Vagina (tissue), 2 donors: ENCODE data around the gene PCYT2. TPM values are rescaled to one million over a fixed set of nuclear protein-coding genes. Genes with fewer than 3 reads are reported as not detected.

Experiments
- DNase-seq, 2 donors: peaks; one replicate each; pipeline ENCODE4 v3.0.0-alpha.2; 2017; ENCODE audit errors: extremely low spot score in 2 of 2
- H3K27ac ChIP-seq: fragments of 200-600 bp; sonication (generic); one replicate; pipeline ENCODE4 v1.5.1; 2019
- H3K27me3 ChIP-seq: fragments of 200-600 bp; sonication (generic); one replicate; pipeline ENCODE4 v1.5.1; 2019
- H3K36me3 ChIP-seq, 2 donors: fragments of 200-600 bp; sonication (generic); one replicate each; pipeline ENCODE4 v1.5.1; 2017 to 2019
- H3K4me1 ChIP-seq: fragments of 200-600 bp; sonication (generic); one replicate; pipeline ENCODE4 v1.5.1; 2019
- H3K4me3 ChIP-seq, 2 donors: fragments of 200-600 bp; sonication (generic); 1 replicate in 1 of 2; 2 replicates in 1 of 2; pipeline ENCODE4 v1.5.1; 2016 to 2019
- H3K9me3 ChIP-seq: fragments of 200-600 bp; sonication (generic); one replicate; pipeline ENCODE4 v1.5.1; 2019
- CTCF ChIP-seq, 3 experiments: fragments of 450-650 bp in 2 of 3; fragments of 200-600 bp in 1 of 3; sonication (generic) in 1 of 3; IDR thresholded peaks; one replicate each; pipeline ENCODE4 v1.5.1; 2017 to 2019; ENCODE audit warnings: antibody characterized with exemption in 3 of 3, mild to moderate bottlenecking in 2 of 3, moderate library complexity in 2 of 3
- POLR2A ChIP-seq, 2 donors: fragments of 450-650 bp; IDR thresholded peaks; one replicate each; pipeline ENCODE4 v1.6.1; 2017; ENCODE audit warnings: antibody characterized with exemption in 2 of 2, mild to moderate bottlenecking in 2 of 2, moderate library complexity in 2 of 2
- POLR2AphosphoS5 ChIP-seq, 2 donors: sonication (generic); formaldehyde crosslinking; IDR thresholded peaks; one replicate each; pipeline ENCODE4 v1.9.0; 2017; ENCODE audit warnings: antibody characterized with exemption in 2 of 2, mild to moderate bottlenecking in 2 of 2, low read depth in 1 of 2; ENCODE audit not compliant: insufficient read depth in 1 of 2
- intact Hi-C: fragments of 100-400 bp; cut with DNase I; formaldehyde crosslinking; loops from one replicate; pipeline ENCODE4 v1.15.1; 2023
- total RNA-seq: library from RNA; depleted of rRNA; stranded (reverse); fragments of >200 nt; gene quantifications from one replicate; pipeline ENCODE4 v1.2.3, GENCODE V29; 2016

PCYT2 gene
- total RNA-seq, 1 donor from 2014 or later, result 28.0 TPM

GRCh38 chr17:81948635-81949378 is 37.6 kb upstream of the PCYT2 start:
- H3K4me3 ChIP-seq, result no peak overlapping the region
- H3K36me3 ChIP-seq, result no peaks in the 10 kb centered on the region
- DNase-seq, result peak in 1 of 2 donors; percentile 77
- no peaks in the 10 kb centered on the region for H3K4me1 ChIP-seq
- no peak overlapping the region for H3K27ac ChIP-seq
- TF ChIP-seq POLR2AphosphoS5 (IDR thresholded peaks at IDR 0.05; ENCODE audit: insufficient read depth in 1 of 2, low read depth in 1 of 2) (no peak), POLR2A (IDR thresholded peaks at IDR 0.05) (no peak), CTCF (IDR thresholded peaks at IDR 0.05) (no peak)
- intact Hi-C loops, result no loop called here
- no peaks in the 10 kb centered on the region for H3K27me3 ChIP-seq
- H3K9me3 ChIP-seq, result no peaks in the 10 kb centered on the region

GRCh38 chr17:81947189-81947588 is 36.0 kb upstream of the PCYT2 start, which contains the start of gene MYADML2:
TSS of gene MYADML2 (minus strand) at chr17:81947233. CDS start at chr17:81941741, 5,492 bp downstream.
- DNase-seq, result no peak
- Histone ChIP-seq H3K27ac (no peak within 1 kb of the TSS), H3K36me3 (no peaks in the 10 kb centered on the region), H3K4me1 (no peaks in the 10 kb centered on the region), H3K4me3 (no peak within 1 kb of the TSS), H3K27me3 (no peaks in the 10 kb centered on the region), H3K9me3 (no peaks in the 10 kb centered on the region)
- no peak for TF ChIP-seq POLR2A (IDR thresholded peaks at IDR 0.05)
- intact Hi-C loops, result no loop called here

- H3K4me3 ChIP-seq, result no peak overlapping the region
- H3K27me3 ChIP-seq, result peaks cover 4% of the 10 kb centered on the region
- no peak for DNase-seq
- TF ChIP-seq CTCF (IDR thresholded peaks at IDR 0.05) (no peak), POLR2AphosphoS5 (IDR thresholded peaks at IDR 0.05; ENCODE audit: insufficient read depth in 1 of 2, low read depth in 1 of 2) (no peak), POLR2A (IDR thresholded peaks at IDR 0.05) (no peak)
- peaks cover 4% of the 10 kb centered on the region for H3K4me1 ChIP-seq
- no peaks in the 10 kb centered on the region for H3K9me3 ChIP-seq
- intact Hi-C loops, result no loop called here
- no peaks in the 10 kb centered on the region for H3K36me3 ChIP-seq
- H3K27ac ChIP-seq, result no peak overlapping the region
These were observed 33.7 kb upstream of the PCYT2 start for GRCh38 chr17:81944858-81945257.

- intact Hi-C loops, result no loop called here
- DNase-seq, result no peak
- peaks cover 12% of the 10 kb centered on the region for H3K4me1 ChIP-seq
- TF ChIP-seq POLR2AphosphoS5 (IDR thresholded peaks at IDR 0.05; ENCODE audit: insufficient read depth in 1 of 2, low read depth in 1 of 2) (no peak), POLR2A (IDR thresholded peaks at IDR 0.05) (no peak), CTCF (IDR thresholded peaks at IDR 0.05) (no peak)
- H3K27ac ChIP-seq, result no peak overlapping the region
- no peaks in the 10 kb centered on the region for H3K36me3 ChIP-seq
- H3K27me3 ChIP-seq, result peaks cover 4% of the 10 kb centered on the region
- no peaks in the 10 kb centered on the region for H3K9me3 ChIP-seq
- no peak overlapping the region for H3K4me3 ChIP-seq
These were observed 31.0 kb upstream of the PCYT2 start for GRCh38 chr17:81942167-81942553.

GRCh38 chr17:81941484-81942166 is 30.4 kb upstream of the PCYT2 start:
- Histone ChIP-seq H3K4me1 (peaks cover 16% of the 10 kb centered on the region), H3K9me3 (no peaks in the 10 kb centered on the region), H3K27me3 (peaks cover 4% of the 10 kb centered on the region), H3K36me3 (no peaks in the 10 kb centered on the region), H3K4me3 (no peak overlapping the region), H3K27ac (no peak overlapping the region)
- no peak for DNase-seq
- intact Hi-C loops, result no loop called here
- no peak for TF ChIP-seq POLR2A (IDR thresholded peaks at IDR 0.05)
- TF ChIP-seq CTCF (IDR thresholded peaks at IDR 0.05), result no peak
- no peak for TF ChIP-seq POLR2AphosphoS5 (IDR thresholded peaks at IDR 0.05; ENCODE audit: insufficient read depth in 1 of 2, low read depth in 1 of 2)
